OCI-LY1 (cell line): ENCODE results near the gene DYRK1A.

ENCODE experiments used
- H2AFZ ChIP-seq: fragments of 200-600 bp; sonication (generic), shearing (Covaris generic); 2 replicates; pipeline ENCODE4 v1.6.0; 2014; ENCODE audit warnings: antibody characterized with exemption, mild to moderate bottlenecking, low read length
- H3F3A ChIP-seq: fragments of 200-600 bp; sonication (generic), shearing (Covaris generic); 2 replicates; pipeline ENCODE4 v1.6.0; 2014; ENCODE audit warnings: mild to moderate bottlenecking, antibody characterized with exemption, low read length, moderate library complexity; ENCODE audit not compliant: insufficient read depth
- H3K27ac ChIP-seq: fragments of 200-600 bp; sonication (generic); 2 replicates; pipeline ENCODE4 v1.5.1; 2014; ENCODE audit warnings: low read length, mixed run types, mild to moderate bottlenecking, low read depth; ENCODE audit not compliant: poor library complexity, severe bottlenecking
- H3K27me3 ChIP-seq: fragments of 200-600 bp; sonication (generic); 2 replicates; pipeline ENCODE4 v1.6.0; 2014; ENCODE audit warnings: antibody characterized with exemption, mild to moderate bottlenecking, low read length, moderate library complexity; ENCODE audit not compliant: insufficient read depth
- H3K36me3 ChIP-seq: fragments of 200-600 bp; sonication (generic); 2 replicates; pipeline ENCODE4 v1.6.1; 2014; ENCODE audit warnings: mild to moderate bottlenecking, antibody characterized with exemption, low read length, moderate library complexity, mixed read lengths; ENCODE audit not compliant: insufficient read depth
- H3K4me1 ChIP-seq: fragments of 200-600 bp; sonication (generic); 2 replicates; pipeline ENCODE4 v1.5.1; 2014; ENCODE audit warnings: mild to moderate bottlenecking, low read length, moderate library complexity; ENCODE audit not compliant: insufficient read depth, severe bottlenecking
- H3K4me2 ChIP-seq: fragments of 200-600 bp; sonication (generic), shearing (Covaris generic); 2 replicates; pipeline ENCODE4 v1.6.1; 2014; ENCODE audit warnings: low read length
- H3K4me3 ChIP-seq: fragments of 200-600 bp; sonication (generic); 2 replicates; pipeline ENCODE4 v1.5.1; 2014; ENCODE audit warnings: low read length, low read depth, mild to moderate bottlenecking, mixed read lengths; ENCODE audit not compliant: poor library complexity, severe bottlenecking
- H3K79me2 ChIP-seq: fragments of 200-600 bp; shearing (Covaris generic); 2 replicates; pipeline ENCODE4 v1.6.1; 2016; ENCODE audit warnings: mixed run types, low read length, mixed read lengths; ENCODE audit not compliant: insufficient read depth
- H3K9ac ChIP-seq: fragments of 200-600 bp; sonication (generic), shearing (Covaris generic); 2 replicates; pipeline ENCODE4 v1.6.1; 2014; ENCODE audit warnings: mild to moderate bottlenecking, low read length, mixed read lengths
- H3K9me2 ChIP-seq: fragments of 200-600 bp; sonication (generic), shearing (Covaris generic); 2 replicates; pipeline ENCODE4 v1.6.1; 2014; ENCODE audit warnings: low read depth, mild to moderate bottlenecking, low read length, mixed read lengths
- H3K9me3 ChIP-seq: fragments of 200-600 bp; shearing (Covaris generic); 2 replicates; pipeline ENCODE4 v1.6.1; 2014; ENCODE audit warnings: low read length, mixed read lengths
- H4K20me1 ChIP-seq: fragments of 200-600 bp; sonication (generic), shearing (Covaris generic); 2 replicates; pipeline ENCODE4 v1.6.0; 2016; ENCODE audit warnings: mild to moderate bottlenecking, low read length; ENCODE audit not compliant: insufficient read depth
- CTCF ChIP-seq: fragments of 200-600 bp; sonication (generic), shearing (Covaris generic); IDR thresholded peaks from 2 replicates; pipeline ENCODE4 v1.5.1; 2017; ENCODE audit warnings: mild to moderate bottlenecking, antibody characterized with exemption, low read length, moderate library complexity, mixed read lengths
- EZH2 ChIP-seq: fragments of 200-600 bp; sonication (generic), shearing (Covaris generic); IDR thresholded peaks from 2 replicates; pipeline ENCODE4 v1.8.0; 2017; ENCODE audit warnings: borderline replicate concordance, mixed run types, mild to moderate bottlenecking, antibody characterized with exemption, low read length, moderate library complexity, mixed read lengths

Gene DYRK1A

GRCh38 chr21:37366482-37367316 is at the start of gene DYRK1A:
TSS of gene DYRK1A (plus strand) at chr21:37366773. CDS start at chr21:37420375, 53,602 bp downstream.
- Histone ChIP-seq H3K4me1 (peaks cover 38% of the 10 kb centered on the region), H3F3A (0 out of 2 replicates have a peak, but pooled peaks cover 5% of the 10 kb centered on the region), H3K4me2 (peak within 1 kb of the TSS; percentile 99), H3K27ac (peak within 1 kb of the TSS; percentile 85), H3K4me3 (peak within 1 kb of the TSS; percentile 95), H4K20me1 (0 out of 2 replicates have a peak, but pooled peaks cover 2% of the 10 kb centered on the region), H3K9me2 (no peaks in the 10 kb centered on the region), H3K27me3 (no peaks in the 10 kb centered on the region), H3K36me3 (no peaks in the 10 kb centered on the region), H3K79me2 (peaks cover 42% of the 10 kb centered on the region), H3K9me3 (no peaks in the 10 kb centered on the region), H3K9ac (peak within 1 kb of the TSS; percentile 93), H2AFZ (no peak within 1 kb of the TSS)
- TF ChIP-seq CTCF, result no peak
- no peak for TF ChIP-seq EZH2

DNA sequence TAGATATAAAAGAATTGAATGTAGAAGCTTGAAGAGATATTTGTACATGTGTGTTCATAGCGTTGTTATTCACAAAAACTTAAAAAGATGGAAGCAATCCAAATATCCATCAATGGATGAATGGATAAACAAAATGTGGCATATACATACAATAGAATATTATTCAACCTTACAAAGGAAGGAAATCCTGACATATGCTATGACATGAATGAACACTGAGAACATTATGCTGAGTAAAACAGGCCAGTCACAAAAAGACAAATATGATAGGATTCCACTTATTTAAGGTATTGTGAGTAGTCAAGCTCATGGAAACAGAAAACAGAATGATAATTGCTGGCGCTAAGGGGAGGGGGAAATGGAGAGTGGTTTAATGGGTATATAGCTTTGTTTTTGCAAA is 47.0 kb upstream of the DYRK1A start:
- no peaks in the 10 kb centered on the region for H3K36me3 ChIP-seq
- H2AFZ ChIP-seq, result no peak overlapping the region
- no peak overlapping the region for H3K9ac ChIP-seq
- no peak overlapping the region for H3K4me3 ChIP-seq
- 0 out of 2 replicates have a peak, but pooled peaks cover under 1% of the 10 kb centered on the region for H3K9me3 ChIP-seq
- H3F3A ChIP-seq, result no peaks in the 10 kb centered on the region
- H3K27me3 ChIP-seq, result no peaks in the 10 kb centered on the region
- H3K79me2 ChIP-seq, result no peaks in the 10 kb centered on the region
- H3K9me2 ChIP-seq, result no peaks in the 10 kb centered on the region
- H3K4me2 ChIP-seq, result no peak overlapping the region
- no peaks in the 10 kb centered on the region for H4K20me1 ChIP-seq
- no peaks in the 10 kb centered on the region for H3K4me1 ChIP-seq
- TF ChIP-seq CTCF, result no peak
- TF ChIP-seq EZH2, result no peak
- no peak overlapping the region for H3K27ac ChIP-seq

DNA sequence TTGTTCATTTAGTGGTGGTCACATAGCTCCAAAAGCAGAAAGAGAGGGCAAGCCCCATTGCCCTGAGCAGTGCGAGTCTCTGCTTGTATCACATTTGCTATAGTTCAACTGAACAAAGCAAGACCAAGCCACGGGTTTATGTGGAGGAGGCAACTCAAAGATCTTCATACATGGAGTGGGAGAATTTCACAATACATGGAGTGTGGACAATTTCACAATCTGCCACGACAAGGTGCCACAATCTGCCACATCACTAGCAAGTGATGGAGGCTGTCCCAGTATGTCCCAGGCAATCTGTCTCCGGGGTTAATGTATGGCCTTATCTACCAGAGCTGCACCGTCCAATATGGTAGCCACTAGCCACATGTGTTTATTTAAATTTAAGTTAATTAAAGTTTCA is 44.5 kb upstream of the DYRK1A start:
- H3K4me3 ChIP-seq, result no peak overlapping the region
- H3K9ac ChIP-seq, result no peak overlapping the region
- no peak overlapping the region for H2AFZ ChIP-seq
- no peaks in the 10 kb centered on the region for H3K79me2 ChIP-seq
- H3K27ac ChIP-seq, result no peak overlapping the region
- no peaks in the 10 kb centered on the region for H3K9me3 ChIP-seq
- no peak overlapping the region for H3K4me2 ChIP-seq
- H3K27me3 ChIP-seq, result no peaks in the 10 kb centered on the region; the same call in 1 of the 2 replicates
- H4K20me1 ChIP-seq, result no peaks in the 10 kb centered on the region
- no peaks in the 10 kb centered on the region for H3K36me3 ChIP-seq
- H3K9me2 ChIP-seq, result no peaks in the 10 kb centered on the region
- TF ChIP-seq EZH2 (no peak), CTCF (no peak)
- no peaks in the 10 kb centered on the region for H3K4me1 ChIP-seq
- H3F3A ChIP-seq, result no peaks in the 10 kb centered on the region
